A673 (cell line): Measurements from ENCODE around the gene SMARCD2.

ENCODE experiments used
- EZH2 ChIP-seq: fragments of 200-600 bp; sonication (generic); IDR thresholded peaks from 2 replicates; pipeline ENCODE4 v1.6.1; 2017; ENCODE audit warnings: borderline replicate concordance, low read depth, mild to moderate bottlenecking, mixed read lengths, antibody characterized with exemption, low read length; ENCODE audit not compliant: poor library complexity, severe bottlenecking
- TF ChIP-seq, protein P1 (sequence below): fragments of 300-800, 200-600 bp; sonication (generic); conservative IDR thresholded peaks from 2 replicates; pipeline ENCODE4 v1.5.1; 2017; ENCODE audit warnings: low read depth, mild to moderate bottlenecking, antibody characterized with exemption, low read length, moderate library complexity, mixed read lengths

DNA sequence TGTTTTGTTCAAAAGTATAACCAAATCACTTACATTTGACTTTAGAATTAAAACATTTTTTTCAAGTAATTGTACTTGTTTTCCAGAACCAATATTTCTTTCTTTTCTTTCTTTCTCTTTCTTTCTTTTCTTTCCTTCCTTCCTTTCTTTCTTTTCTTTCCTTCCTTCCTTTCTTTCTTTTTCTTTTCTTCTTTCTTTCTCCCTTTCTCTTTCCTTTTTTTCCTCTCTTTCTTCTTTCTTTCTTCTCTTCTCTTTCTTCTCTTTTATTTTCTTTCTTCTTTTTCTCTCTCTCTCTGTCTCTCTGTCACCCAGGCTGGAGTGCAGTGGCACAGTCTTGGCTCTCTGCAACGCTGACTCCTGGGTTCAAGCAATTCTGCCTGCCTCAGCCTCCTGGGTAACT is 41.7 kb downstream of the SMARCD2 start:
- TF ChIP-seq, protein P1, sequence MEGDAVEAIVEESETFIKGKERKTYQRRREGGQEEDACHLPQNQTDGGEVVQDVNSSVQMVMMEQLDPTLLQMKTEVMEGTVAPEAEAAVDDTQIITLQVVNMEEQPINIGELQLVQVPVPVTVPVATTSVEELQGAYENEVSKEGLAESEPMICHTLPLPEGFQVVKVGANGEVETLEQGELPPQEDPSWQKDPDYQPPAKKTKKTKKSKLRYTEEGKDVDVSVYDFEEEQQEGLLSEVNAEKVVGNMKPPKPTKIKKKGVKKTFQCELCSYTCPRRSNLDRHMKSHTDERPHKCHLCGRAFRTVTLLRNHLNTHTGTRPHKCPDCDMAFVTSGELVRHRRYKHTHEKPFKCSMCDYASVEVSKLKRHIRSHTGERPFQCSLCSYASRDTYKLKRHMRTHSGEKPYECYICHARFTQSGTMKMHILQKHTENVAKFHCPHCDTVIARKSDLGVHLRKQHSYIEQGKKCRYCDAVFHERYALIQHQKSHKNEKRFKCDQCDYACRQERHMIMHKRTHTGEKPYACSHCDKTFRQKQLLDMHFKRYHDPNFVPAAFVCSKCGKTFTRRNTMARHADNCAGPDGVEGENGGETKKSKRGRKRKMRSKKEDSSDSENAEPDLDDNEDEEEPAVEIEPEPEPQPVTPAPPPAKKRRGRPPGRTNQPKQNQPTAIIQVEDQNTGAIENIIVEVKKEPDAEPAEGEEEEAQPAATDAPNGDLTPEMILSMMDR = no peak
- no peak for TF ChIP-seq EZH2
